ENCODE results near the gene FBXL14. TPM values are rescaled to one million over a fixed set of nuclear protein-coding genes. Genes with fewer than 3 reads are reported as not detected.
"Not testable (repeated sequence)": the region's sequence is repeated elsewhere in the genome, so short reads cannot be mapped to it uniquely, and the experiment has no call there.

The FBXL14 gene
- total RNA-seq, 1 donor from 2014 or later = 16.7 TPM

DNA sequence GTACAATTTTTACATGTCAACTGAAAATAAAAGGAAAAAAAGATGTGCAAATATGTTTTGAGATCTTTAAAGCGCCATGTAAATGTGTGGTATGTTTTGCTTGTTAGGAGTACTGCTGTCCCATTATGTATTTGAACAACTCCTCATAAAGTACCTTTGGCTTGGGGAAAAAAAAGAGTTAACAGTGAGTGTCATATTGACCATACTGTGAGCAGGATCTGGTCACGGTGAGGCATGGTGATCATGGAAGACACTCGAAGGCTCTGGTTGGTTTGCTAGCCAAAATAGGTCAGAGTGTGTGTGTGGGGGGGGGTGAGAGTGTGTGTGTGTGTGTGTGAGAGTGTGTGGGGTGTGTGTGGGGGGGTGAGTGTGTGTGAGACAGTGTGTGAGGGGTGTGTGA, 10.1 kb upstream of the FBXL14 start:
- no peak for DNase-seq (ENCODE audit: extremely low spot score, unreplicated experiment)
- peaks cover 21% of the 10 kb centered on the region for H3K4me1 Mint-ChIP-seq (ENCODE audit: unreplicated experiment)
- peaks cover 9% of the 10 kb centered on the region for H3K27me3 Mint-ChIP-seq
- peak overlapping the region; percentile 60 for H3K4me3 Mint-ChIP-seq
- TF ChIP-seq CTCF (conservative IDR thresholded peaks at IDR 0.05) = no peak
- peak overlapping the region; percentile 80 for H3K27ac Mint-ChIP-seq
- H3K9me3 Mint-ChIP-seq = no peaks in the 10 kb centered on the region
- no peaks in the 10 kb centered on the region for H3K36me3 Mint-ChIP-seq

DNA sequence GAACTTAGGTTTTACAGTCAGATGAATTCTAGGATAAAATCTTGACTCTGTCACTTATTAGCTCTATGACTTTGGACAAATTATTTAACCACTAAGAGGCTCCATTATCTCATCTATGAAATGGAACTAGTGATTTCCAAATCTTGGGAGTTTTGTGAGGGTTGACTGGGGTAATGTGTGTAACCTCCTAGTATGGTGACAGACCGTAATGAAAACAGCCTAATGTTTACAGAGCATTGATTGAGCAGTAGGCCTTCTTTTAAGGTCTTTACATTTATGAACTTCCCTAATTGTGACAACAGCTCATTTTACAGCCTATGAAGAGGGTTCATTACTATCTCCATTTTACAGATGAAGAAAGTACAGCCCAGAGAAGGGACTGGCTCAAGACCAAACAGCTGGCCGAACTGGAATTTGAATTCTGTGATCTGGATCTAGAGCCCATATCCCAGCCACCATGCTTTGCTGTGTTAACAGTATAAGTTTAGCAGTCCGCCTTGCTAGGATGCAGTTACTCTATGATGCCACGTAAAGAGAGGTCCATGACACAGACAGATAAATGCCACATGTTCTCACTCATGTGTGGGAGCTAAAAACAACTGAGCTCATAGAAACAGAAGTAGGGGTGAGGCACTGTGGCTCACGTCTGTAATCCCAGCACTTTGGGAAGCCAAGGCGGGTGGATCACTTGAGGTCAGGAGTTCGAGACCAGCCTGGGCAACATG, 9.1 kb upstream of the FBXL14 start:
- peak overlapping the region; percentile 23 for H3K27ac Mint-ChIP-seq
- TF ChIP-seq CTCF (conservative IDR thresholded peaks at IDR 0.05) = no peak
- H3K4me1 Mint-ChIP-seq (ENCODE audit: unreplicated experiment) = peaks cover 21% of the 10 kb centered on the region
- peaks cover 9% of the 10 kb centered on the region for H3K27me3 Mint-ChIP-seq
- H3K9me3 Mint-ChIP-seq = no peaks in the 10 kb centered on the region
- peaks cover 3% of the 10 kb centered on the region for H3K36me3 Mint-ChIP-seq
- DNase-seq (ENCODE audit: extremely low spot score, unreplicated experiment) = no peak
- no peak overlapping the region for H3K4me3 Mint-ChIP-seq

DNA sequence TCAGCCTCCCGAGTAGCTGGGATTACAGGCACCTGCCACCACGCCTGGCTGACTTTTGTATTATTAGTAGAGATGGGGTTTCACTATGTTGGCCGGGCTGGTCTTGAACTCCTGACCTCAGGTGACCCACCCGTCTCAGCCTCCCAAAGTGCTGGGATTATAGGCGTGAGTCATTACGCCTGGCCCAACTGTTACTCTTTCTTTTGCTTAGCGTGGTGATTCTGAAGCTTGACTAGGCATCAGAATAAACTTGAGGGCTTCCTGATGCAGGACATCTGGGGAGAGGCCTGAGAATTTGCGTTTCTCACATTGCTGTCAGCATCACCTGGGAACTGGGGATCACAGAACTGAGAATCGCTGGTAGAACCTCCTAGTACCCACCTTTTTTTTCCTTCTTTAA, 8.3 kb upstream of the FBXL14 start:
- peaks cover 21% of the 10 kb centered on the region for H3K4me1 Mint-ChIP-seq (ENCODE audit: unreplicated experiment)
- DNase-seq (ENCODE audit: extremely low spot score, unreplicated experiment); H3K27ac Mint-ChIP-seq; H3K9me3 Mint-ChIP-seq; H3K36me3 Mint-ChIP-seq; H3K4me3 Mint-ChIP-seq; H3K27me3 Mint-ChIP-seq: not testable (repeated sequence)

- Mint-ChIP-seq H3K9me3 (no peaks in the 10 kb centered on the region), H3K4me1 (ENCODE audit: unreplicated experiment) (no peaks in the 10 kb centered on the region), H3K27ac (no peak overlapping the region), H3K36me3 (peaks cover 3% of the 10 kb centered on the region), H3K27me3 (no peaks in the 10 kb centered on the region), H3K4me3 (no peak overlapping the region)
- DNase-seq (ENCODE audit: extremely low spot score, unreplicated experiment) = no peak
- no peak for TF ChIP-seq CTCF (conservative IDR thresholded peaks at IDR 0.05)
Observed at GRCh38 chr12:1598757-1599156, 4.4 kb upstream of the FBXL14 start.

DNA sequence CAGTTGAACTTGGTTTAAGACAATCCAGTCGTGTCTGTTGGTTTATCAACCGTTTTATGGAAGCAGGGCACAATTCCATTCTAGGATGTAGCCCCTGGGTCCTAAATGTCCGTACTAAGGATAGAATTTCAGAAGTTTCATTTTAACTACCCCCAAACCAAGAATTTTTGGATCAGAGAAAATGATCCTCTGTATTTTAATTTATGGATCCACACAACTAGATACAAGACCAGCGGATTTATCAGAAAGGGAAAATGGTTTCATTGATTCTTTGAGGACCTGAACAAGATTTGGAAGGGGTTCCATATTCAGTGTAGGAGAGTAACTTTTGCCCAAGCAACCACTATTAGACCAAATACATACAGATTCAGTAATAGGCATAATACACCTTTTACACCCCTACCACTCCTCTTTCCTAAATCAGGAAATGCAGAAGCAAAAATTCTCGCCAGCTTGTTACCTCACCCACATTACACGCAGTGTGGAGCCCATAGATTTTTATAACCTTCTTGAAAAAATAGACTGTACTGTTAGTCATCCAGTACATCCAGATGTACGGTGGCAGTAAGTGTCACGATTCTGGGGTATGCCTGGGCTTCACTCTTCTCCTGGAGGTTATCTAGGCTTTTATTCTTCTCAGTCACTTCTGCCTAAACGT, 1.4 kb upstream of the FBXL14 start:
- no peak for TF ChIP-seq CTCF (conservative IDR thresholded peaks at IDR 0.05)
- peak overlapping the region; percentile 92 for H3K4me3 Mint-ChIP-seq
- H3K27ac Mint-ChIP-seq = peak overlapping the region; percentile 92
- peaks cover 15% of the 10 kb centered on the region for H3K4me1 Mint-ChIP-seq (ENCODE audit: unreplicated experiment)
- no peak for DNase-seq (ENCODE audit: extremely low spot score, unreplicated experiment)
- no peaks in the 10 kb centered on the region for H3K9me3 Mint-ChIP-seq
- H3K27me3 Mint-ChIP-seq = peaks cover under 1% of the 10 kb centered on the region
- peaks cover 20% of the 10 kb centered on the region for H3K36me3 Mint-ChIP-seq

GRCh38 chr12:1595026-1595561, 713 bp upstream of the FBXL14 start:
- no peaks in the 10 kb centered on the region for H3K9me3 Mint-ChIP-seq
- no peak for TF ChIP-seq CTCF (conservative IDR thresholded peaks at IDR 0.05)
- H3K27me3 Mint-ChIP-seq = peaks cover 4% of the 10 kb centered on the region
- peaks cover 23% of the 10 kb centered on the region for H3K36me3 Mint-ChIP-seq
- peak overlapping the region; percentile 92 for H3K27ac Mint-ChIP-seq
- no peak for DNase-seq (ENCODE audit: extremely low spot score, unreplicated experiment)
- peaks cover 22% of the 10 kb centered on the region for H3K4me1 Mint-ChIP-seq (ENCODE audit: unreplicated experiment)
- peak overlapping the region; percentile 92 for H3K4me3 Mint-ChIP-seq
